Transverse colon (tissue), 3 donors: ENCODE measurements around the gene OR4D10.

Experiments used
- POLR2A ChIP-seq: fragments of 450-650 bp; IDR thresholded peaks from one replicate; pipeline ENCODE4 v1.6.1; 2016; ENCODE audit warnings: antibody characterized with exemption, mild to moderate bottlenecking, moderate library complexity
- POLR2AphosphoS5 ChIP-seq, 3 donors: sonication (generic); formaldehyde crosslinking; IDR thresholded peaks; one replicate each; pipeline ENCODE4 v1.6.1; 2016; ENCODE audit warnings: antibody characterized with exemption in 3 of 3

DNA sequence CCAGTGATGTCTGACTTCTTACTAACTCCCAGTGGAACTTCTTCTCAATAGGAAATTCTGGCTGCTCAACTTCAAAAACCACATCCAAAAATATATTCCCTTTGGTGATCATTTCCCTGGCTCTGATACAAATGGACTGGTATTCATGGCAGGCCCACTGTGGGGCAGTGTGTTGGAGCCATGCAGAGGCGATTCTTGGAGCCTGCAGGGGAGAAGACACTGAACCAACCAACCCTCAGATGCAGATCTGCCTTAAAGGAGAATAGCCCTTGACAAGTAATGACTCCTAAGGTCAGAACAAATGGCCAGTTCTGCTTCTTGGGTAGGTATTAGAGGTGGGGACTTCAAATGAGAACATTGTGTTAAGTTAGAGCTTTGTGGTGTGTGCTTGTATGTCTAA lies 50.4 kb downstream of the OR4D10 start:
- TF ChIP-seq POLR2AphosphoS5 (IDR thresholded peaks at IDR 0.05) (no peak), POLR2A (no peak)
